Measurements from ENCODE around the gene BPI.
"Not testable (repeated sequence)": the region's sequence is repeated elsewhere in the genome, so short reads cannot be mapped to it uniquely, and the experiment has no call there.

Gene BPI

GRCh38 chr20:38373231-38373867 is 69.4 kb downstream of the BPI start:
- no peak for FAIRE-seq

- FAIRE-seq, result no peak
Observed at GRCh38 chr20:38373898-38374297, 69.9 kb downstream of the BPI start.

- FAIRE-seq, result no peak
Observed at GRCh38 chr20:38377039-38377685, 73.2 kb downstream of the BPI start.

- FAIRE-seq, result not testable (repeated sequence)
Observed at GRCh38 chr20:38377838-38378237, 73.9 kb downstream of the BPI start.

GRCh38 chr20:38383147-38383546 is 79.2 kb downstream of the BPI start:
- no peak for FAIRE-seq

GRCh38 chr20:38386004-38386403 is 82.0 kb downstream of the BPI start:
- FAIRE-seq, result no peak

- no peak for FAIRE-seq
Observed at GRCh38 chr20:38386851-38387250, 82.9 kb downstream of the BPI start.
